ENCODE measurements around the gene DDX47.
"Not testable (repeated sequence)": the region's sequence is repeated elsewhere in the genome, so short reads cannot be mapped to it uniquely, and the experiment has no call there.

The DDX47 gene

DNA sequence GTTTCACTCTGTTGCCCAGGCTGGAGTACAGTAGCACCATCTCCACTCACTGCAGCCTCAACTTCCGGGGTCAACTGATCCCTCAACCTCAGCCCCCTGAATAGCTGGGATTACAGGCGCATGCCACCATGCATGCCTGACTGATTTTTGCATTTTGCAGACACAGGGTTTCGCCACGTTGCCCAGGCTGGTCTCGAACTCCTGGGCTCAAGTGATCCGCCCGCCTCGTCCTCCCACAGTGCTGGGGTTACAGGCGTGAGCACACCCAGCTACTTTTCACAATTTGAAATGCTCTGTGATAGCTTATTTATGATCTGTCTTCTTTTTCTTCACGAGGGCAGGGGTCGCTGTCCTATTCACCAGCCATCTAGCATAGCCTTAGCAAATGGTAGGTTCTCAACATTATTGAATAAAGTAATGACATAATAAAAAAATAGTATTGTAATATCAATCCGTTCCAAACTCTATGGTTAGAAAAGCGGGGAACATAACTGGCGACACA lies 477 bp upstream of the DDX47 start:
- H3K36me3 ChIP-seq = peaks cover 24% of the 10 kb centered on the region
- no peak for TF ChIP-seq CTCF (IDR thresholded peaks at IDR 0.05; ENCODE audit: low read depth, low read length)
- H3K4me1 ChIP-seq = peaks cover 3% of the 10 kb centered on the region; the same call in 1 of the 2 replicates
- no peaks in the 10 kb centered on the region for H3K27me3 ChIP-seq
- DNase-seq = no peak
- H3K9me3 ChIP-seq = no peaks in the 10 kb centered on the region
- peak overlapping the region; percentile 6; the same call in 1 of the 2 replicates for H3K4me3 ChIP-seq (ENCODE audit: low read depth, low read length)

- Histone ChIP-seq H3K27me3 (no peaks in the 10 kb centered on the region), H3K4me3 (ENCODE audit: low read depth, low read length) (no peak overlapping the region), H3K4me1 (no peaks in the 10 kb centered on the region), H3K36me3 (peaks cover 48% of the 10 kb centered on the region), H3K9me3 (no peaks in the 10 kb centered on the region)
- no peak for DNase-seq
- no peak for TF ChIP-seq CTCF (IDR thresholded peaks at IDR 0.05; ENCODE audit: low read depth, low read length)
These were observed 4.5 kb downstream of the DDX47 start for GRCh38 chr12:12817616-12818015.

DNA sequence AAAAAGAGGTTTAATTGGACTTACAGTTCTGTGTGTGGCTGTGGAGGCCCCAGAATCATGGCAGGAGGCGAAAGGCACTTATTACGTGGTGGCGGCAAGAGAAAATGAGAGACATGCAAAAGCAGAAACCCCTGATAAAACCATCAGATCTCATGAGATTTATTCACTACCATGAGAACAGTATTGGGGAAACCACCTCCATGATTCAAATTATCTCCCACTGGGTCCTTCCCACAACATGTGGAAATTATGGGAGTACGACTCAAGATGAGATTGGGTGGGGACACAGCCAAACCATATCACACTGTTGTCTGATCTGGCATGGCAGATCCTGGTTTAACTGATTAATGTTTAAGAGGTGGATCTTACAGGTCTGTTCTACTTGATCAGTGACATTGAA lies 5.6 kb downstream of the DDX47 start:
- H3K27me3 ChIP-seq = no peaks in the 10 kb centered on the region
- DNase-seq = no peak
- no peak for TF ChIP-seq CTCF (IDR thresholded peaks at IDR 0.05; ENCODE audit: low read depth, low read length)
- H3K9me3 ChIP-seq = no peaks in the 10 kb centered on the region
- H3K4me1 ChIP-seq = no peaks in the 10 kb centered on the region
- H3K4me3 ChIP-seq (ENCODE audit: low read depth, low read length) = no peak overlapping the region
- H3K36me3 ChIP-seq = peaks cover 59% of the 10 kb centered on the region

- no peak for DNase-seq
- peaks cover 62% of the 10 kb centered on the region for H3K36me3 ChIP-seq
- no peaks in the 10 kb centered on the region for H3K4me1 ChIP-seq
- H3K9me3 ChIP-seq = no peaks in the 10 kb centered on the region
- H3K4me3 ChIP-seq (ENCODE audit: low read depth, low read length) = no peak overlapping the region
- no peak for TF ChIP-seq CTCF (IDR thresholded peaks at IDR 0.05; ENCODE audit: low read depth, low read length)
- no peaks in the 10 kb centered on the region for H3K27me3 ChIP-seq
These were observed 6.1 kb downstream of the DDX47 start for GRCh38 chr12:12819221-12819620.

DNA sequence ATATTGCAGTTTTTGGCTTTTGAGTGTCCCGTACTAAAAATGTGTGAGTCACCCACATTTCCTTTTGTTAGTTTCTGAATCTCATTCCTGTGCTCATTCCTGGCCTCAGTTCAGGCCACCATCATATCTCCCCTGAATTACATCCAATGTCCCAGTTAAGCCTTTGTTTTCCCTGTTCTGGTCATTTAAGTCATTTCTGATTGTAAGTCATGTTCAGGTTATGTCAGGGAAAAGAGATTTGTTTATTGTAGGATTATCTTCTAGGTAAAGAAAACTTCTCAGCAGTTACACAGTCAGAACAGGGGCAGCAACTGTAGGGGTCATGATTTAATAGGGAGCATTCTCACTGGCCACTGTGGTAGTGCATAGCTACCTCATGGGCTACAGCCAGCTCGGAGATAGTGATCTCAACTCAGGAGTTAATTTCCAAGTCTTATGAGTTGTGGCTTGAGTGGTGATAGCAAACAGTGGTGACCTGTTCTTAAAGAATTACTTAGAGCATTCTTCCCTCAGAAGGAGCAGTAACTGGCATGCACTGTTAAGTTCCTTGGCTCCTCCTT lies 6.7 kb downstream of the DDX47 start:
- peaks cover 63% of the 10 kb centered on the region for H3K36me3 ChIP-seq
- no peaks in the 10 kb centered on the region for H3K27me3 ChIP-seq
- no peaks in the 10 kb centered on the region for H3K4me1 ChIP-seq
- no peaks in the 10 kb centered on the region for H3K9me3 ChIP-seq
- TF ChIP-seq CTCF (IDR thresholded peaks at IDR 0.05; ENCODE audit: low read depth, low read length) = no peak
- H3K4me3 ChIP-seq (ENCODE audit: low read depth, low read length) = no peak overlapping the region
- no peak for DNase-seq

GRCh38 chr12:12820376-12820775 lies 7.2 kb downstream of the DDX47 start:
- peaks cover 63% of the 10 kb centered on the region for H3K36me3 ChIP-seq
- DNase-seq; H3K4me1 ChIP-seq; H3K9me3 ChIP-seq; H3K4me3 ChIP-seq (ENCODE audit: low read depth, low read length); H3K27me3 ChIP-seq: not testable (repeated sequence)
